ENCODE data around the gene TBX5.

TBX5 gene

DNA sequence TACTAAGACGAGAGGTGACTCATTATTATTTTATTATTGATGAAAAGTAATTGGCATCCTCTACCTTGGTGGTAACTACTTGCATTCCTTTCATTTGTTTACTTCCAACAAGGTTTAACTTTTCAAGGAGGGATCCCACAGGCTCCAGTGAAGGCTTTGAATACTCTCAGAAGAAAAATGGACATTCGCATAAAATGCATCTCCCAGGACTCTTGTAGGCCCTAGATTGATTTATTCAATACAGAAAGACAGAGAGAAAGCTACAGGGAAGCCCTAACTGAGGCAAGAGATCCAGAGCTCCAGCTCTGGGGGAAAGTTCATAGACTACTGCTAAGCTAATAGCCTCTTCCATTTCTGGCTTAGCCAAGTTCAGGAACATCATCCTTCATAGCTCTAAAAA lies 87.0 kb downstream of the TBX5 start:
- H3K4me1 ChIP-seq = no peaks in the 10 kb centered on the region
- no peaks in the 10 kb centered on the region for H3K9me3 ChIP-seq (ENCODE audit: control insufficient read depth, low read length)
- H3K9ac ChIP-seq = no peak overlapping the region
- TF ChIP-seq CTCF (IDR thresholded peaks at IDR 0.05) = no peak
- no peak overlapping the region for H3K4me3 ChIP-seq (ENCODE audit: low read depth, low read length)
- no peak overlapping the region for H3K4me2 ChIP-seq (ENCODE audit: low read length)
- H3K79me2 ChIP-seq = no peaks in the 10 kb centered on the region
- no peak overlapping the region for H3K27ac ChIP-seq
- no peaks in the 10 kb centered on the region for H3K27me3 ChIP-seq (ENCODE audit: control insufficient read depth, insufficient read depth, low read length)
- no peaks in the 10 kb centered on the region for H3K36me3 ChIP-seq (ENCODE audit: control insufficient read depth, insufficient read depth, low read length)
- H2AFZ ChIP-seq = no peak overlapping the region

DNA sequence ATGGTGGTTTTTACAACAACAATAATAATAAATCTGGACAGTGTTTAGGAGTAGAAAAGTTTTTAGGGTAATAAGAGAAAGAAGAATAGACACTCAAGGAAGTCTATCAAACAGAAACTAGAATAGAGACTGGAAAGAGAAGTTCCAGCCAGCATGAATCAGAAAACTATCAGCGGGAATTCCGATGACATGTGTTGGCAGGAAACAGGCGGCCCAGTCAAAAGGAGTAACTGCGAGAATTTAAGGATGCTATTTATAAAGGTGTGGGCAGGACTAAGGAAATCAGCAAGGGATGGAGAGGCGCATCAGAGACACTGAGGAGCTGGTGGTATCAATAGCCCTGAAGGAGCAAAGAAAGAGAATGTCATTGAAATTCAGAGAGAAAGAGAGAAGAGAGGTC lies 89.9 kb downstream of the TBX5 start:
- H3K4me1 ChIP-seq = no peaks in the 10 kb centered on the region
- no peak overlapping the region for H2AFZ ChIP-seq
- H3K9me3 ChIP-seq (ENCODE audit: control insufficient read depth, low read length) = no peaks in the 10 kb centered on the region
- no peak overlapping the region for H3K9ac ChIP-seq
- H3K36me3 ChIP-seq (ENCODE audit: control insufficient read depth, insufficient read depth, low read length) = no peaks in the 10 kb centered on the region
- H3K27me3 ChIP-seq (ENCODE audit: control insufficient read depth, insufficient read depth, low read length) = no peaks in the 10 kb centered on the region
- H3K79me2 ChIP-seq = no peaks in the 10 kb centered on the region
- H3K4me3 ChIP-seq (ENCODE audit: low read depth, low read length) = no peak overlapping the region
- no peak for TF ChIP-seq CTCF (IDR thresholded peaks at IDR 0.05)
- H3K4me2 ChIP-seq (ENCODE audit: low read length) = no peak overlapping the region
- H3K27ac ChIP-seq = no peak overlapping the region

DNA sequence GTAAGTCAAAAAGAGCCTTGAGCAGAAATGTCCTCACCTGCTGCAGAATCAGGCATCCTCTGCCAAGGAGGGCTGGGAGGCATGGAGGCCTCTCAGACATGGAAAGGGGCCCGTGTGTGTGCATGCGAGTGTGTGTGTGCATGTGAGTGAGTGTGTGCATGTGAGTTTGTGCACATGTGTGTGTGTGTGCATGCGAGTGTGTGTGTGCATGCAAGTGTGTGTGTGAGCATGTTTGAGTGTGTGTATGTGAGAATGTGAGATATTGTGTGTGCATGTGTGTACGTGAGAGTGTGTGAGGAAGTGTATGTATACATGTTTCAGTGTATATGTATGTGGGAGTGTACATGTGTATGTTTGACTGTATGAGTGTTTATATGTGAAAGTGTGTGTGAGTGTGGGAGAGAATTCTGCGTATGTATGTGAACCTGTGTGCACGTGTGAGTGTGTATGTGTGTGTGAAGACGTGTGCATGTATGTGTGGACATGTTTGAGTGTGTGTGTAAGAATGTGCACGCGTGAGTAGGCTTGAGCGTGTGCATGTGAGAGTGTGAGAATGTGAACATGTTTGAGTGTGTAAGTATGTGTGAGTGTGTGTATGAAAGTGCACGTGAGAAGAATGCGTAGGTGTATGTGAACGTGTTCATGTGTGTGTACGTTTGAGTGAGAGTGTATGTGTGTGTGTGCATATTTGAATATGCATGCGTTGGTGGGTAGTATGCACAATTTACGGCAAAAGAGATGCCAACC lies 90.8 kb downstream of the TBX5 start:
- no peaks in the 10 kb centered on the region for H3K9me3 ChIP-seq (ENCODE audit: control insufficient read depth, low read length)
- H3K4me1 ChIP-seq = no peaks in the 10 kb centered on the region
- no peak overlapping the region for H3K9ac ChIP-seq
- H3K4me3 ChIP-seq (ENCODE audit: low read depth, low read length) = no peak overlapping the region
- H3K27ac ChIP-seq = no peak overlapping the region
- no peak for TF ChIP-seq CTCF (IDR thresholded peaks at IDR 0.05)
- no peaks in the 10 kb centered on the region for H3K36me3 ChIP-seq (ENCODE audit: control insufficient read depth, insufficient read depth, low read length)
- H3K27me3 ChIP-seq (ENCODE audit: control insufficient read depth, insufficient read depth, low read length) = no peaks in the 10 kb centered on the region
- H2AFZ ChIP-seq = no peak overlapping the region
- no peaks in the 10 kb centered on the region for H3K79me2 ChIP-seq
- H3K4me2 ChIP-seq (ENCODE audit: low read length) = no peak overlapping the region

DNA sequence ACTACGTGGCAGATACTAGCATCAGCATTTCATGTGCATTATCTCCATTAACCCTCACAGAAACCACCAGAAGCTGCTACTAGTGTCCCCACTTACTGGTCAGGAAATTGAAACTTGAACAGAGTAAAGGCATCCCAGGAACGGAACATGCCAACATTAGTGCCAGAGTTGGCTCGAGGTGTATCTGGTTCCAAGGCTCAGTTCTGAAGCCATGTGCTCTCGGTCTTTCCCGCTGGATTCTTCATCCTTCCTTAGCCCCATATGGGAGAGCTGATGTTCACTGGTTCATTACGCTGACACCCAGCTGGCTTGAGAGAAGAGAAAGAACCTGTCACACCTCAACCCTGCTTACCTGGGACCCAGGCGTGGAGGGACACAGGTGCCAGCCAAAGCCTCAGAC lies 91.5 kb downstream of the TBX5 start:
- no peaks in the 10 kb centered on the region for H3K36me3 ChIP-seq (ENCODE audit: control insufficient read depth, insufficient read depth, low read length)
- H2AFZ ChIP-seq = no peak overlapping the region
- no peaks in the 10 kb centered on the region for H3K4me1 ChIP-seq
- no peak for TF ChIP-seq CTCF (IDR thresholded peaks at IDR 0.05)
- no peak overlapping the region for H3K4me3 ChIP-seq (ENCODE audit: low read depth, low read length)
- no peaks in the 10 kb centered on the region for H3K27me3 ChIP-seq (ENCODE audit: control insufficient read depth, insufficient read depth, low read length)
- no peak overlapping the region for H3K9ac ChIP-seq
- H3K79me2 ChIP-seq = no peaks in the 10 kb centered on the region
- no peak overlapping the region for H3K4me2 ChIP-seq (ENCODE audit: low read length)
- H3K9me3 ChIP-seq (ENCODE audit: control insufficient read depth, low read length) = no peaks in the 10 kb centered on the region
- no peak overlapping the region for H3K27ac ChIP-seq

DNA sequence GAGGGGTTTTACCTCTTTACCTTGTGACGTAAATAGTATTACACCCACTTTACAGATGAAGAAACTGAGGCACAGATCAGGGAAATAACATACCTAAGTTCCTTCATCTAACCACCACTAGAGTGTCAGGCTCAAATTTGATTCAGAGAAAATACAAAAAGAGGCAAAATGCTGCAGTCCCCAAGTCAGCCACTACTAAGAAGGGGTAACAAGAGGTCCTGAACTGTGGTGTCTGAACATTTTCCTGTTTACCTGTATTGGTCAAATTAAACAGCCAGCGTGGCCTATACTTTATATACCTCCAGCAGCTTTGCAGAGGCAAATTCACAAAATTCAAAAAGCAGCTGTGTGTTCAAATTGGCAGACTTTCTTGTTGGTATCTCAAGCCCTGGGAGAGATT lies 92.0 kb downstream of the TBX5 start:
- Histone ChIP-seq H3K9me3 (ENCODE audit: control insufficient read depth, low read length) (no peaks in the 10 kb centered on the region), H3K4me1 (no peaks in the 10 kb centered on the region), H3K4me3 (ENCODE audit: low read depth, low read length) (no peak overlapping the region), H3K9ac (no peak overlapping the region), H3K79me2 (no peaks in the 10 kb centered on the region), H2AFZ (no peak overlapping the region), H3K27ac (no peak overlapping the region), H3K27me3 (ENCODE audit: control insufficient read depth, insufficient read depth, low read length) (no peaks in the 10 kb centered on the region), H3K36me3 (ENCODE audit: control insufficient read depth, insufficient read depth, low read length) (no peaks in the 10 kb centered on the region), H3K4me2 (ENCODE audit: low read length) (no peak overlapping the region)
- no peak for TF ChIP-seq CTCF (IDR thresholded peaks at IDR 0.05)

Measured in parathyroid adenoma (tissue), 2 donors.